HepG2 (cell line): Measurements from ENCODE around the gene GP1BA. TPM values are rescaled to one million over a fixed set of nuclear protein-coding genes. Genes with fewer than 3 reads are reported as not detected.

ENCODE experiments used
- ATAD3A ChIP-seq: sonication (generic); formaldehyde crosslinking; IDR thresholded peaks from 2 replicates; pipeline ENCODE4 v1.4.0; 2020; ENCODE audit warnings: missing genetic modification reagents
- CENPX ChIP-seq: sonication (generic); formaldehyde crosslinking; IDR thresholded peaks from 2 replicates; pipeline ENCODE4 v1.9.0; 2021; ENCODE audit warnings: mild to moderate bottlenecking, missing genetic modification reagents, moderate library complexity
- EHMT2 ChIP-seq: fragments of 200-600 bp; sonication (generic); IDR thresholded peaks from 2 replicates; pipeline ENCODE4 v1.7.0; 2017; ENCODE audit warnings: antibody characterized with exemption, low read depth, low read length, borderline replicate concordance
- HIVEP1 ChIP-seq: sonication (generic); formaldehyde crosslinking; IDR thresholded peaks from 2 replicates; pipeline ENCODE4 v1.4.0; 2020; ENCODE audit warnings: mild to moderate bottlenecking, missing genetic modification reagents
- NR2F1 ChIP-seq, 2 experiments: fragments of 450-650 bp in 1 of 2; formaldehyde crosslinking in 1 of 2; IDR thresholded peaks; 2 replicates each; pipeline versions ENCODE4 v1.5.0 to v1.6.1; 2016 to 2020; ENCODE audit warnings: mild to moderate bottlenecking in 1 of 2, missing compliant biosample characterization in 1 of 2, missing genetic modification reagents in 1 of 2, moderate library complexity in 1 of 2
- REPIN1 ChIP-seq: sonication (generic); formaldehyde crosslinking; IDR thresholded peaks from 2 replicates; pipeline ENCODE4 v1.8.0; 2022; ENCODE audit warnings: missing genetic modification reagents, low read depth, mild to moderate bottlenecking, borderline replicate concordance
- RNF219 ChIP-seq: sonication (generic); formaldehyde crosslinking; IDR thresholded peaks from 2 replicates; pipeline ENCODE4 v1.5.0; 2020; ENCODE audit warnings: mild to moderate bottlenecking, missing genetic modification reagents
- SP1 ChIP-seq, 2 experiments: fragments of 450-650 bp in 1 of 2; sonication (generic) in 1 of 2; formaldehyde crosslinking in 1 of 2; IDR thresholded peaks; 2 replicates each; pipeline versions ENCODE4 v1.4.0 to v1.6.1; 2016 to 2020; ENCODE audit warnings: missing genetic modification reagents in 1 of 2
- SPEN ChIP-seq: sonication (generic); formaldehyde crosslinking; IDR thresholded peaks from 2 replicates; pipeline ENCODE4 v1.5.1; 2020; ENCODE audit warnings: low read depth, mild to moderate bottlenecking, missing genetic modification reagents
- SRF ChIP-seq: IDR thresholded peaks from 2 replicates; pipeline ENCODE4 v1.6.1; 2011; ENCODE audit warnings: mild to moderate bottlenecking, low read depth, low read length, moderate library complexity
- TBP ChIP-seq: sonication (generic); formaldehyde crosslinking; IDR thresholded peaks from 2 replicates; pipeline ENCODE4 v1.5.0; 2020; ENCODE audit warnings: missing genetic modification reagents
- THYN1 ChIP-seq: sonication (generic); formaldehyde crosslinking; IDR thresholded peaks from 2 replicates; pipeline ENCODE4 v1.8.1; 2023; ENCODE audit warnings: low read depth, mild to moderate bottlenecking, moderate library complexity, missing genetic modification reagents, borderline replicate concordance
- ZFP62 ChIP-seq: sonication (generic); formaldehyde crosslinking; IDR thresholded peaks from 2 replicates; pipeline ENCODE4 v1.4.0; 2020; ENCODE audit warnings: missing genetic modification reagents
- ZNF18 ChIP-seq: sonication (generic); formaldehyde crosslinking; IDR thresholded peaks from 2 replicates; pipeline ENCODE4 v1.8.0; 2022; ENCODE audit warnings: mild to moderate bottlenecking, missing genetic modification reagents; ENCODE audit not compliant: insufficient replicate concordance
- ZNF235 ChIP-seq: sonication (generic); formaldehyde crosslinking; IDR thresholded peaks from 2 replicates; pipeline ENCODE4 v1.8.1; 2023; ENCODE audit warnings: mild to moderate bottlenecking, missing genetic modification reagents, borderline replicate concordance
- ZNF276 ChIP-seq: sonication (generic); formaldehyde crosslinking; IDR thresholded peaks from 2 replicates; pipeline ENCODE4 v1.4.0; 2020; ENCODE audit warnings: mild to moderate bottlenecking, low read depth, missing genetic modification reagents
- ZNF468 ChIP-seq: sonication (generic); formaldehyde crosslinking; IDR thresholded peaks from 2 replicates; pipeline ENCODE4 v1.8.0; 2022; ENCODE audit warnings: mild to moderate bottlenecking, moderate library complexity, missing genetic modification reagents
- ZNF563 ChIP-seq: sonication (generic); formaldehyde crosslinking; IDR thresholded peaks from 2 replicates; pipeline ENCODE4 v1.8.0; 2022; ENCODE audit warnings: mild to moderate bottlenecking, moderate library complexity, missing genetic modification reagents
- ZNF576 ChIP-seq: sonication (generic); formaldehyde crosslinking; IDR thresholded peaks from 2 replicates; pipeline ENCODE4 v1.4.0; 2020; ENCODE audit warnings: mild to moderate bottlenecking, missing genetic modification reagents
- ZNF615 ChIP-seq: sonication (generic); formaldehyde crosslinking; IDR thresholded peaks from 2 replicates; pipeline ENCODE4 v1.5.0; 2020; ENCODE audit warnings: mild to moderate bottlenecking, missing genetic modification reagents, borderline replicate concordance
- ZNF788 ChIP-seq: sonication (generic); formaldehyde crosslinking; IDR thresholded peaks from 2 replicates; pipeline ENCODE4 v1.5.0; 2020; ENCODE audit warnings: mild to moderate bottlenecking, missing genetic modification reagents, borderline replicate concordance
- ZNF891 ChIP-seq: sonication (generic); formaldehyde crosslinking; IDR thresholded peaks from 2 replicates; pipeline ENCODE4 v1.5.0; 2020; ENCODE audit warnings: mild to moderate bottlenecking, missing genetic modification reagents
- polyA plus RNA-seq, 8 experiments: library from polyadenylated mRNA; depleted of rRNA in 3 of 8; stranded (reverse) in 7 of 8; unstranded in 1 of 8; fragments of >200 nt; fragmentation: Illumina TruSeq in 4 of 8; extraction: Trizol in 4 of 8; gene quantifications; 2 replicates each; pipeline versions ENCODE4 v1.2.1 to v1.2.3, GENCODE V29; 2011 to 2016; ENCODE audit warnings: low read depth in 4 of 8, missing spikeins in 1 of 8, mixed read lengths in 1 of 8; ENCODE audit not compliant: insufficient read depth in 1 of 8
- total RNA-seq, 5 experiments: library from RNA; depleted of rRNA; stranded (reverse); fragments of >200 nt; fragmentation: Illumina TruSeq; extraction: Trizol; gene quantifications; 2 replicates each; pipeline ENCODE4 v1.2.3, GENCODE V29; 2016; ENCODE audit warnings: low read depth in 1 of 5

Gene GP1BA
- total and polyA plus RNA-seq, 2 of the 13 experiments (the other 11 are each of a cell fraction or from before 2014, with no cell fraction given) = not detected

DNA sequence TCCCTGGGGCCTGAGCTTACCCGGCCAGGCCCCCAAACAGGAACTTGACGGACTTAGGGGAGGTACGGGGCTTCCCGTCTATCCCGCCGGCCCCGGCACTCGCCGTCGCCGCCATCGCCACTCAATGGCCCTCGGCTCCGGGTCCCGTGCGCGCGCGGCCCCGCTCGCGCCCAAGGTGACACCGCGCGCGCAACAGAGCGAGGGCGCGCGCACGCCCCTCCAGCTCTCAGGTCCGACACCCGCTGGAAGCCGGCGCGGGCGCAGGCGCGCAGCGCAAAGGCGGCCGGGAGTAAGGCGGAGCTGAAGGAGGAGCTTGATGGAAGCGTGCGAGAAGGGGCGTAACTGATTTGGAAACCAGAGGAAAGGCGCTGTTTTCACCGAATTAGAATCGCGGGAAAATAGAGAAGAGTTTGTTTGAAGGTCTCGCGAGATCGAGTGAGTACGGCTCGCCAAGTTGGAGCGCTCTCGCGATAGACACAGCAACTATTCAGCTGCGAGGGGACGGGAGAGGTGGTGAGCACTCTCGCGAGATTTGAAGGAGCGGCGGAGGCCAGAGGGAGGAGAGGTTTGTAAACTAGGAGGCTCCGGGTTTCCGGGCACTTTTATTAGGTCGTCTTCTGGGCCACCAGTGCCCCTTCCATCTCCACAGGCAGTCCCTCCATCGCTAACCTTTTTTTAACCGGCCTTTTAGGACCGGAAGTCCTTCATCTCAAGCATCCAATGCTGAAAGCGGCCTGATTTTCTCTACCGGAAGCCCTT is 7.9 kb downstream of the GP1BA start, which contains the start of the genes RNF167 and SLC25A11 (continued):
- TF ChIP-seq ZNF563 (CRISPR knock-in tag) = no peak
- TF ChIP-seq ZNF468 (CRISPR knock-in tag) = no peak
- TF ChIP-seq ZFP62 (CRISPR knock-in tag) = no peak
- no peak for TF ChIP-seq HIVEP1 (CRISPR knock-in tag)
- TF ChIP-seq ZNF788 (CRISPR knock-in tag) = no peak; the same call in 1 of the 2 replicates
- TF ChIP-seq ZNF235 (CRISPR knock-in tag) = no peak; the same call in 1 of the 2 replicates
- TF ChIP-seq EHMT2 = no peak
- no peak for TF ChIP-seq CENPX (CRISPR knock-in tag)
- no peak for TF ChIP-seq ATAD3A (CRISPR knock-in tag)
- no peak for TF ChIP-seq ZNF891 (CRISPR knock-in tag)
- TF ChIP-seq ZNF615 (CRISPR knock-in tag) = no peak
- TF ChIP-seq TBP (CRISPR knock-in tag) = no peak
- peak; percentile 89 for TF ChIP-seq SPEN (CRISPR knock-in tag)
- no peak for TF ChIP-seq NR2F1 (CRISPR knock-in tag; IDR thresholded peaks at IDR 0.05)
- TF ChIP-seq ZNF276 = no peak; the same call in 1 of the 2 replicates
- no peak for TF ChIP-seq RNF219
- TF ChIP-seq THYN1 (CRISPR knock-in tag) = no peak
- no peak for TF ChIP-seq ZNF576 (CRISPR knock-in tag)
- peak; percentile 99 for TF ChIP-seq SP1 (IDR thresholded peaks at IDR 0.05)
- TF ChIP-seq SP1 (CRISPR knock-in tag; IDR thresholded peaks at IDR 0.05) = no peak
- TF ChIP-seq SRF = no peak
- TF ChIP-seq ZNF18 (CRISPR knock-in tag) = no peak
- TF ChIP-seq REPIN1 (CRISPR knock-in tag) = no peak
